GM18520 (cell line): ENCODE data around the gene NLRP9.
"Not testable (repeated sequence)": the region's sequence is repeated elsewhere in the genome, so short reads cannot be mapped to it uniquely, and the experiment has no call there.

Experiments
- ATAC-seq: cut with Tn5 transposase; IDR thresholded peaks from one replicate; pipeline ENCODE4 v1.9.1; 2021; ENCODE audit not compliant: unreplicated experiment

Gene NLRP9

GRCh38 chr19:55738302-55738701 lies at the start of gene NLRP9:
NLRP9 (minus strand) TSS chr19:55738402; CDS start chr19:55738374, 28 bp downstream.
- no peak for ATAC-seq

- ATAC-seq: no peak
Observed at GRCh38 chr19:55781112-55781511, 42.9 kb upstream of the NLRP9 start.

GRCh38 chr19:55778331-55778730 lies 40.1 kb upstream of the NLRP9 start:
- ATAC-seq: no peak

DNA sequence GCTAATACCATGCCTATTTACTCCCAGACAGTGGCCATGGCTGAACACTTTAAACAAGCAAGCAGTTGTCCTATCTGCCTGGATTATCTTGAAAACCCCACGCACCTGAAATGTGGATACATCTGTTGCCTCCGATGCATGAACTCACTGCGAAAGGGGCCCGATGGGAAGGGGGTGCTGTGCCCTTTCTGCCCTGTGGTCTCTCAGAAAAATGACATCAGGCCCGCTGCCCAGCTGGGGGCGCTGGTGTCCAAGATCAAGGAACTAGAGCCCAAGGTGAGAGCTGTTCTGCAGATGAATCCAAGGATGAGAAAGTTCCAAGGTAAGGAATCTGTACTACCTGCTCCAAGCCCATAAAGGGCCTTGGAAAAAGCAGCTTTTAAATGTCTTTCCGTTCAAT lies 39.3 kb upstream of the NLRP9 start:
- no peak for ATAC-seq

DNA sequence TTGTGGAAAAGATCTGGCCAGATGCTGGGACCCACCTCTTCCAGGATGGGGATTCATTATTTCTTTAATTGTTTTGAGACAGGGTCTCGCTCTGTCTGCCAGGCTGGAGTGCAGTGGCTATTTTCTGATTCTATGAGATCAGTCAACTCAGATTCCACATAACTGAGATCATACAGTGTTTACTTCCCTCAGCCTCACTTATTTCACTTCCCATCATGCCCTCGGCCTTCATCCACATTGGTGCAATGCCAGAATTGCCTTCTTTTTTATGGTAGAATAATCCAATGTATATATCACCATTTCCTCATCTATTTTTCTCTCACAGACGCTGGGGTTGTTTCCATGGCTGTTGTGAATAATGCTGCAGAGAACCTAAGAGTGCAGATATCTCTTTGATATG lies 31.4 kb upstream of the NLRP9 start:
- ATAC-seq: not testable (repeated sequence)

GRCh38 chr19:55768818-55769217 lies 30.6 kb upstream of the NLRP9 start, which contains the start of gene RFPL4AL1:
RFPL4AL1 (plus strand) TSS chr19:55769118; CDS start chr19:55771805, 2,687 bp downstream.
- ATAC-seq: not testable (repeated sequence)

GRCh38 chr19:55766466-55766865 lies 28.3 kb upstream of the NLRP9 start:
- ATAC-seq: no peak

- not testable (repeated sequence) for ATAC-seq
Observed at GRCh38 chr19:55758797-55759196, 20.6 kb upstream of the NLRP9 start, which contains the start of gene RFPL4A. RFPL4A (plus strand) TSS chr19:55759097; CDS start chr19:55761801, 2,704 bp downstream.

- not testable (repeated sequence) for ATAC-seq
Observed at GRCh38 chr19:55756808-55757207, 18.6 kb upstream of the NLRP9 start.

DNA sequence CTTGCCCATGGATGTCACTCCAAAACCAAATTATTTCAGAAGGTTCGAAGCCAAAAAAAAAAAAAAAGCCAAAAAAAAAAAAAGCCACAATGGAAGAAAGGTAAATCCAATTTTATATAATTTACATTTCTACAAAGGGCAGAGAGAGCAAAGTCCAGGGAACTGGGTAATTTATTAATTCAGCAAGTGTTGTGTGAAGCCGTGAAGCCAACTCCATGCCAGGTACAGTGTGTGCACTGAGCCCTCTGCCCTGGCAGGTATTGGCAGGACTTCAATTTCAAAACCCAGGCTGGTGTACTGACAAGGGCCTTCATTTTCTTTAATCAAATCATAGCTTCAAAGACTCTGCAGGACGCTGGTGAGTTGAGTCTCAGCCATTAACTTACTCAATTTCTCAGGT lies 15.2 kb upstream of the NLRP9 start:
- ATAC-seq: no peak

DNA sequence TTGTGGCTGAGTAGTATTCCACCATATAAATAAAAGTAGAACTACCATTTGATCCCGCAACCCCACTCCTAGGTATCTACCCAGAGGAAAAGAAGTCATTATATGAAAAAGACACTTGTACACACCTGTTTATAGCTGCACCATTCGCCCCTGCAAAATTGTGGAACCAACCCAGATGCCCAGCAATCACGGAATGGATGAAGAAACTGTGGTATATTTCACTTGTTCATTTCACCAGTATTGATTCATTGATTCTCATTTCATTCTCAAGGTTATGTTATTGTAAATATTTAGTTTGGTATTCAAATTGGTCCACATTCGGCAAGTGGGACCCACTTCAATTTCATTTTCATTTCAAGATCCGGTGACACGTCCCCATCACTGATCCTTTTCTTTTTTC lies 12.5 kb upstream of the NLRP9 start:
- ATAC-seq: no peak

- ATAC-seq: not testable (repeated sequence)
Observed at GRCh38 chr19:55730378-55730777, 7.8 kb downstream of the NLRP9 start.

DNA sequence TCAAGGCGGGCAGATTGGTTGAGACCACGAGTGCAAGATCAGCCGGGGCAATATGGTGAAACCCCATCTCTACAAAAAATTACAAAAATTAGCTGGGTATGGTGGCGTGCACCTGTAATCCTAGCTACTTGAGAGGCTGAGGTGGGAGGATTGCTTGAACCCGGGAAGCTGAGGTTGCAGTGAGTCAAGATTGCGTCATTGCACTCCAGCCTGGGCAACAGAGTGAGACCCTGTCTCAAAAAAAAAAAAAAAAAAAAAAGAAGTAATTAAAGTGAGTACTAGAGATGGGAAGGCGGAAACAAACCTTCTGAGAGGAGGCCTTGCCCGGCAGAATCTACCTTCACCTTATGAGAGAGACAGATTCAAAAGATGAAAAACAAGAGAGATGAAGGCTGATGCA lies 14.7 kb downstream of the NLRP9 start:
- no peak for ATAC-seq

DNA sequence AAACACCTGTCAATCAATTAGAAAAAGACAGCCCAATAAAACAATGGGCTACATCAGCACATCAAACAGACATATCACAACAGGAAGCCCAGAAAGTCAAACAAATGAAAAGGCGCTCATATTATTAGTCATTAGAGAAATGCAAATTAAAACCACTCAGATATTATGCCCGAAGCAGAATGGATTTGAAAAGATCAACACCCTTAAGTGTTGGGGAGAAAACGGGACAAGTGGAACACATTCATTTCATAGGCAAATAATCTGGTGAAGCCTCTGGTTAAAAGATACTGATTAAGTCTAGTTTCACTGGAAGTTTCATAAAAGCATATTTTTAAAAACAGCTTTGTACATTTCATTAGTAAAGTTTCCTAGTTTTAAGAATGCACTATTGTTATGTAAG lies 17.4 kb downstream of the NLRP9 start:
- ATAC-seq: no peak

- ATAC-seq: no peak
Observed at GRCh38 chr19:55720214-55720746, 17.9 kb downstream of the NLRP9 start.

GRCh38 chr19:55717879-55718711 lies 20.1 kb downstream of the NLRP9 start:
- not testable (repeated sequence) for ATAC-seq

DNA sequence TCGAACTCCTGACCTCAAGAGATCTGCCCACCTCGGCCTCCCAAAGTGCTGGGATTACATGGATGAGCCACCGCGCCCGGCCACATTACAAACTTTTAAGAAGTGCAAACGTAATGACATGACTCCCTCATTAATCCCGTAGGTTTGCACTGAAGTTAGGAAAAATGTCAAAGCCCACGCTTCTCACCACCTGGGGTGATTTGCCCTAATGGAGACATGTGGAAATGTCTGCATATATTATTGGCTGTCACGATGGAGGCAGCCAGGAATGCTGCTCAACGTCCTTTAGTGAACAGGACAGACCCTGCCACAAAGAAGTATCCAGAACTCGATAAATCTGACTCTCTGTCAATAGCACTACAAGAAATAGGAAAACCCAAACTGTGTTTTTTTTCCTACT lies 21.0 kb downstream of the NLRP9 start:
- ATAC-seq: no peak

GRCh38 chr19:55716531-55716930 lies 21.7 kb downstream of the NLRP9 start:
- no peak for ATAC-seq

- no peak for ATAC-seq
Observed at GRCh38 chr19:55712804-55713631, 25.2 kb downstream of the NLRP9 start.

- no peak for ATAC-seq
Observed at GRCh38 chr19:55711719-55712118, 26.5 kb downstream of the NLRP9 start.

- no peak for ATAC-seq
Observed at GRCh38 chr19:55705972-55706371, 32.2 kb downstream of the NLRP9 start.
